B cell (primary cell): ENCODE data around the gene PDCD1LG2.

Experiments used
- CTCF ChIP-seq: fragments of 200-600 bp; IDR thresholded peaks from one replicate; pipeline ENCODE4 v1.8.0; 2022; ENCODE audit warnings: antibody characterized with exemption, mild to moderate bottlenecking
- EZH2 ChIP-seq: IDR thresholded peaks from 2 replicates; pipeline ENCODE4 v1.6.1; 2012; ENCODE audit warnings: borderline replicate concordance, low read depth, mild to moderate bottlenecking, moderate library complexity, low read length; ENCODE audit not compliant: insufficient read depth, poor library complexity, severe bottlenecking

- TF ChIP-seq EZH2 (no peak), CTCF (no peak)
Measured at GRCh38 chr9:5466005-5466404, 44.3 kb upstream of the PDCD1LG2 start.
